Stimulated activated naive CD4-positive, alpha-beta T cell treated with Interleukin-2 at 50 U/mL for 16 hours (primary cell): ENCODE results near the gene SCFD2.
"Not testable (repeated sequence)": the region's sequence is repeated elsewhere in the genome, so short reads cannot be mapped to it uniquely, and the experiment has no call there.

Experiments
- DNase-seq: peaks from one replicate; lab custom pipeline; 2025; lab: John Stamatoyannopoulos, UW

Gene SCFD2

GRCh38 chr4:53237811-53238210, 128.1 kb downstream of the SCFD2 start:
- not testable (repeated sequence) for DNase-seq

GRCh38 chr4:53236624-53237023, 129.2 kb downstream of the SCFD2 start:
- not testable (repeated sequence) for DNase-seq

GRCh38 chr4:53235547-53235946, 130.3 kb downstream of the SCFD2 start:
- DNase-seq, result no peak

- no peak for DNase-seq
These were observed 131.2 kb downstream of the SCFD2 start for GRCh38 chr4:53234669-53235068.

- no peak for DNase-seq
These were observed 131.8 kb downstream of the SCFD2 start for GRCh38 chr4:53234111-53234510.

- DNase-seq, result no peak
These were observed 132.6 kb downstream of the SCFD2 start for GRCh38 chr4:53233114-53233795.

- no peak for DNase-seq
These were observed 133.5 kb downstream of the SCFD2 start for GRCh38 chr4:53232371-53232770.

GRCh38 chr4:53228036-53228435, 137.8 kb downstream of the SCFD2 start:
- DNase-seq, result no peak

- DNase-seq, result no peak
These were observed 138.4 kb downstream of the SCFD2 start for GRCh38 chr4:53227451-53227850.

GRCh38 chr4:53221832-53222480, 143.9 kb downstream of the SCFD2 start:
- no peak for DNase-seq

- DNase-seq, result not testable (repeated sequence)
These were observed 146.7 kb downstream of the SCFD2 start for GRCh38 chr4:53219148-53219547.

GRCh38 chr4:53208753-53209152, 157.1 kb downstream of the SCFD2 start:
- DNase-seq, result no peak

- no peak for DNase-seq
These were observed 159.9 kb downstream of the SCFD2 start for GRCh38 chr4:53205970-53206369.

- DNase-seq, result no peak
These were observed 166.5 kb downstream of the SCFD2 start for GRCh38 chr4:53199356-53199755.

GRCh38 chr4:53197772-53198142, 168.1 kb downstream of the SCFD2 start:
- no peak for DNase-seq

GRCh38 chr4:53196882-53197771, 168.7 kb downstream of the SCFD2 start:
- no peak for DNase-seq

GRCh38 chr4:53195815-53196661, 169.8 kb downstream of the SCFD2 start:
- DNase-seq, result no peak

- no peak for DNase-seq
These were observed 171.1 kb downstream of the SCFD2 start for GRCh38 chr4:53194727-53195126.

- no peak for DNase-seq
These were observed 172.8 kb downstream of the SCFD2 start for GRCh38 chr4:53193111-53193510.

- DNase-seq, result no peak
These were observed 173.4 kb downstream of the SCFD2 start for GRCh38 chr4:53192496-53192895.

- DNase-seq, result no peak
These were observed 173.9 kb downstream of the SCFD2 start for GRCh38 chr4:53191997-53192396.

GRCh38 chr4:53189011-53189410, 176.8 kb downstream of the SCFD2 start:
- DNase-seq, result no peak
